Progenitor cell of endocrine pancreas (in vitro differentiated cells): Measurements from ENCODE around the gene GPAM. TPM values are rescaled to one million over a fixed set of nuclear protein-coding genes. Genes with fewer than 3 reads are reported as not detected.

Experiments
- DNase-seq: peaks from one replicate; pipeline ENCODE4 v3.0.0; 2021; ENCODE audit warnings: low spot score; ENCODE audit not compliant: unreplicated experiment
- H3K27ac Mint-ChIP-seq: 2 replicates; pipeline ENCODE4 v1.8.0; 2021; ENCODE audit warnings: mild to moderate bottlenecking, moderate library complexity, mixed read lengths
- H3K27me3 Mint-ChIP-seq: 2 replicates; pipeline ENCODE4 v1.8.0; 2021; ENCODE audit warnings: mixed read lengths
- H3K36me3 Mint-ChIP-seq: 2 replicates; pipeline ENCODE4 v1.8.0; 2022; ENCODE audit warnings: mixed read lengths; ENCODE audit not compliant: insufficient read depth
- H3K4me1 Mint-ChIP-seq: 2 replicates; pipeline ENCODE4 v1.8.0; 2021; ENCODE audit warnings: low read depth, mixed read lengths
- H3K4me3 Mint-ChIP-seq: 2 replicates; pipeline ENCODE4 v1.8.0; 2021; ENCODE audit warnings: low read depth, mild to moderate bottlenecking, moderate library complexity, mixed read lengths
- H3K9me3 Mint-ChIP-seq: 2 replicates; pipeline ENCODE4 v1.8.0; 2021; ENCODE audit warnings: low read depth, mixed read lengths
- total RNA-seq: library from RNA; stranded (reverse); gene quantifications from 2 replicates; pipeline ENCODE4 v1.2.1, GENCODE V29; 2021
- TF ChIP-seq, protein P1 (sequence below): fragments of 200-600 bp; sonication (generic); IDR thresholded peaks from one replicate; pipeline ENCODE4 v1.5.0; 2021; ENCODE audit warnings: antibody characterized with exemption, mild to moderate bottlenecking; ENCODE audit not compliant: unreplicated experiment

The GPAM gene
- total RNA-seq, 1 donor from 2014 or later: 20.1 TPM

DNA sequence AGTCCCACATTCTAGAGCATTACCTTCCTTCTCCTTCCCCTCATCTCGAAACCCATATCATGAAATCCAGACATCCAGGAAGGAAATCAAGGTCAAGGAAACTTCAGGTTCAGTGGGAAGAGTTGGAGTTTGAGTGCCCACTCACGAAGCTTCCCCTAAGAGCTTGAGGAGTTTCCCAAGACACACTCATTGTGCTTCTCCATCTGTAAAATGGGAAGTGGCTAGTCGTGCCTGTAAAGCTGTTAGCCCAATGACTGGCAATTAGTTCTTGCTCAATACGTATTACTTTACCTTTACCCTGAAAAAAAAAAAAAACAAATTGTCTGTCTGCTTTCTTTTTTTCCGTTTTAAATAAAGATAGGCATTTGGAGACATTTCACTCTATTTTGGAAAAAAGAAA, 42.3 kb downstream of the GPAM start:
- TF ChIP-seq, protein P1, sequence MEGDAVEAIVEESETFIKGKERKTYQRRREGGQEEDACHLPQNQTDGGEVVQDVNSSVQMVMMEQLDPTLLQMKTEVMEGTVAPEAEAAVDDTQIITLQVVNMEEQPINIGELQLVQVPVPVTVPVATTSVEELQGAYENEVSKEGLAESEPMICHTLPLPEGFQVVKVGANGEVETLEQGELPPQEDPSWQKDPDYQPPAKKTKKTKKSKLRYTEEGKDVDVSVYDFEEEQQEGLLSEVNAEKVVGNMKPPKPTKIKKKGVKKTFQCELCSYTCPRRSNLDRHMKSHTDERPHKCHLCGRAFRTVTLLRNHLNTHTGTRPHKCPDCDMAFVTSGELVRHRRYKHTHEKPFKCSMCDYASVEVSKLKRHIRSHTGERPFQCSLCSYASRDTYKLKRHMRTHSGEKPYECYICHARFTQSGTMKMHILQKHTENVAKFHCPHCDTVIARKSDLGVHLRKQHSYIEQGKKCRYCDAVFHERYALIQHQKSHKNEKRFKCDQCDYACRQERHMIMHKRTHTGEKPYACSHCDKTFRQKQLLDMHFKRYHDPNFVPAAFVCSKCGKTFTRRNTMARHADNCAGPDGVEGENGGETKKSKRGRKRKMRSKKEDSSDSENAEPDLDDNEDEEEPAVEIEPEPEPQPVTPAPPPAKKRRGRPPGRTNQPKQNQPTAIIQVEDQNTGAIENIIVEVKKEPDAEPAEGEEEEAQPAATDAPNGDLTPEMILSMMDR: no peak
- H3K4me1 Mint-ChIP-seq: no peaks in the 10 kb centered on the region

DNA sequence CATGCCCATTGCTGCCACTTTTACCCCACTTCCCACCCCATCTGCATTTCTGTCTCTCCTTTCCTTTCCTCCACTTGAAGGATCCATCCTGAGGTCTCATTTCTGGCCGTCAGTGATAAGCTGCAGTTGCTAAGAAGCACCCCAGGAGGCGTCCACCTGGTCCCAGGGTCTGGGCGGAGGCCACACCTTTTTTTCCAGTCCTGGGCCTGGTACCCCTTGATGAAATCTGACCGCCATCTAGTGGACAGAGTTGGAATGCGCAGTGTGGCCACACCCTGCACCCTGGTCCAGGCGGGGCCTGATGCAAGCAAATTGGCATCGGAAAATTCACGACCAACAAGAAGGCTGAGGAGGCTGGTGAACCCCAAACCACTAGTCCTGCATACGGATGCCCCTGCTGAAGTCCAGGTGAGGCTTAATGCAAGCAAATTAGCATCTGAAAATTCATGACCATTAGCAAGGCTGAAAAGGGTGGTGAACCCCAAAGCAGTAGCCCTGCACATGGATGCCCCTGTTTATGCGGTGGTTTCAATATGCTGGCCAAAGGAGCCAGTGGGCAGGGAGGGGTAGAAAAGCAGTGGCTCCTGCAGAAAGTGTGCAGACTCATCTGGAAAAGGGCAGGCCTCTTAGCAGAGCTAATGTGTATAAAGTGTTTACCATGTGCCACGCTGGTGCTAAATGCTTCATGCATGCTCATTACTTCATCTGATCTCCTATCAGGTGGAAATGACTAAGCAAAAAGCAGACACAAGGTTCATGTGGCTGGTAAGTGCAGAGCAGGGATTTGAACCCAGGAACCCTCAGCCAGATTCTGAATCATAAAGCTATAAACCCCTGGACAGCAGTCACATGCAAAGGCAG, 43.2 kb downstream of the GPAM start:
- Mint-ChIP-seq H3K27me3 (peaks cover 20% of the 10 kb centered on the region), H3K4me1 (no peaks in the 10 kb centered on the region), H3K9me3 (no peaks in the 10 kb centered on the region), H3K4me3 (no peak overlapping the region), H3K36me3 (no peaks in the 10 kb centered on the region), H3K27ac (no peak overlapping the region)
- TF ChIP-seq, protein P1: peak; percentile 97
- peak; percentile 82 for DNase-seq

More for the DNA sequence above, 42.3 kb downstream of the GPAM start:
- no peak for DNase-seq
- H3K9me3 Mint-ChIP-seq: no peaks in the 10 kb centered on the region
- H3K36me3 Mint-ChIP-seq: no peaks in the 10 kb centered on the region
- no peak overlapping the region for H3K4me3 Mint-ChIP-seq
- H3K27ac Mint-ChIP-seq: no peak overlapping the region
- H3K27me3 Mint-ChIP-seq: peaks cover 22% of the 10 kb centered on the region

DNA sequence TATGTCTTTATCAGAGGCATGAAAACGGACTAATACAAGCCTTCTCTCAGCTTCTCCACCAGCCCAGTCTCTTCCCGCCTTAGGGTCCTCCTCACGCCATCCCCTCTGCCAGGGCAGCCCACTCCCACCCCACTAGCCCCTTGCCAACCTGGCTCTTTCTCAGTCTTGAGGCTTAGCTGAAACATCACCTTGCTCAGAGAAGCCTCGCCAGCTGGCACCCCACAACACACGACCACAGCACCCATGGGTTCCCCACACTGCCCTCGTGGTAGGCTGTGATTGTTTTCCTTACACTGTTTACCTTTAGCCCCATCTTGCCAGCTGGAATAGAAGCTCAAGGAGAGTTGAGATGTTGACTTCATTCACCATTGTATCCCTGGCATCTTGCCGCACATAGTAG, 44.4 kb downstream of the GPAM start:
- TF ChIP-seq, protein P1: no peak
- H3K27ac Mint-ChIP-seq: no peak overlapping the region
- H3K9me3 Mint-ChIP-seq: no peaks in the 10 kb centered on the region
- H3K27me3 Mint-ChIP-seq: peaks cover 20% of the 10 kb centered on the region
- no peaks in the 10 kb centered on the region for H3K4me1 Mint-ChIP-seq
- DNase-seq: no peak
- H3K4me3 Mint-ChIP-seq: no peak overlapping the region
- no peaks in the 10 kb centered on the region for H3K36me3 Mint-ChIP-seq

DNA sequence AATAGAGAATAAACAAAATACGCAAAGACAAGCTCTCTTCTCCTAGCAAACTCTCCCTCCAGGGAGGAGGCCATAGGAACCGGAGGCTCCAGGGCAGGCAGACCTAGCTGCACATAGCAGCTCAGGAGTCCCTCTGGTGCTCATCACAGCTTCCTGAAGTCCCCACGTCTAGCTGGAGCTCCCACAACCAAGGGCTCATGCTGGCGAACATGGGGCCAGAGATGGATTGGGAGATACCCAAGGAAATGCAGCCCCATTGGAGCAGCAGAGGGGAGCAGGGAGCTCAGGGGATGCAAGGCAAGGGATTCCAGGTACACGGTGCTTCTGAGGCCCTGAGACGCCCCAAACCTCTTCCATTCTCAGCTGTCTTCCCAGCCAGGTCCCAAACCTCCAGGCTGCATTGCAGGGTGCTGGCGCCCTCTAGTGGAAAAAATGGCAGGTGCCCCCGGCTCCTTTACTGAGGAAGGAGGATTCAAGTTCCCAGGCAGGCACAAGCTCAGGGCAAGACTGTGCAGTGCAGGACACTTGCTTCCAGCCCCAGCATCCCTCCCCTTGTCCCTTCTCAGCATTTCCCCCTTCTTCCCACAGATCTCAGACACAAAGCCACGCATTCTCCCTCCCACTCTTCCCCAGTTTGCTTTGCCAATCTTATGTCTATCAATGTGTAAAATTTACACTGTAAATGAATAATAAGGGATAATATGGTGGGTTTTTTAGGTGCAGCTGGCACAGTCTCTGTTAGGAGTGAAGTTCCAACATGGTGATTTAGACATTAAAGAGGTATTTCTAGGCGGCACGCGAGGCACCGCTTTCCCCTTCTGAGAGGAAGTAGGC, 46.2 kb downstream of the GPAM start:
- Mint-ChIP-seq H3K27ac (peak overlapping the region; percentile 50), H3K27me3 (peaks cover 26% of the 10 kb centered on the region), H3K36me3 (no peaks in the 10 kb centered on the region), H3K9me3 (no peaks in the 10 kb centered on the region), H3K4me3 (no peak overlapping the region), H3K4me1 (no peaks in the 10 kb centered on the region)
- TF ChIP-seq, protein P1: peak; percentile 94
- DNase-seq: peak; percentile 84

DNA sequence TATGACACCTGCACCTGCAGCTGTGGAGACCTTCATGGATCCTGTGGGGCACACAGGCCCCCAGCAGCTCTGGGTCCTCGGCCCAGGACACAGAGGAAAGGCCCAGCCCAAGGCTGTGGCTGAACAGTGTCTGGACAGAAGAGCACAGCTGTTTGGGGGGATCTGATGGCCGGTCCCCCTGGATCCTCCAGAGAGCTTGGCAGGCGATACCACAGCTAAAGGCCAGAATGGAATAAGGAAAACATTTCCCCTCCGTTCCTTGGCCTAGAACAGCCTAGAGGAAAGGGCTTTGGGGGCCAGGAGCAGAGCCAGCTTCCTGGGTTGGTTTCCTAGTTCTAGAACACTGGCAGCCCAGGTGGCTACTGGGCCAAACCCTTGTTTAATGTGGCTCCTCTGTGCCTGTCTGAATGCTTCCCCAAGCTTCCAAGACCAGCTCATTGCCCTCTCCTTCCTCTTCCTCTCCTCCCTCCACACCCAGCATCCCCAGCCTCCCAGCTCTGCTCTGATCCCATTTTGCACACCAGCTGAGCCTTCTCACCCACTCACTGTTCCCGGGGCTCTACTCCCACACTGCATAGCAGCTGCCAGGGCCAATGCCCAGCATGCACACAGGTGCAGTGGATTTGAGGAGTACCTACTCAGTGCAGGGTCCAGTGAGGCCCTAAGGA, 46.9 kb downstream of the GPAM start:
- no peak overlapping the region for H3K27ac Mint-ChIP-seq
- no peak overlapping the region for H3K4me3 Mint-ChIP-seq
- H3K4me1 Mint-ChIP-seq: no peaks in the 10 kb centered on the region

More for the DNA sequence above, 46.9 kb downstream of the GPAM start:
- TF ChIP-seq, protein P1: no peak
- no peaks in the 10 kb centered on the region for H3K36me3 Mint-ChIP-seq
- DNase-seq: no peak
- peaks cover 30% of the 10 kb centered on the region for H3K27me3 Mint-ChIP-seq
- no peaks in the 10 kb centered on the region for H3K9me3 Mint-ChIP-seq
